Measurements from ENCODE around the gene LYPD6. TPM values are rescaled to one million over a fixed set of nuclear protein-coding genes. Genes with fewer than 3 reads are reported as not detected.

Gene LYPD6
- total RNA-seq, 1 experiment from 2014 or later: 0.74 TPM

DNA sequence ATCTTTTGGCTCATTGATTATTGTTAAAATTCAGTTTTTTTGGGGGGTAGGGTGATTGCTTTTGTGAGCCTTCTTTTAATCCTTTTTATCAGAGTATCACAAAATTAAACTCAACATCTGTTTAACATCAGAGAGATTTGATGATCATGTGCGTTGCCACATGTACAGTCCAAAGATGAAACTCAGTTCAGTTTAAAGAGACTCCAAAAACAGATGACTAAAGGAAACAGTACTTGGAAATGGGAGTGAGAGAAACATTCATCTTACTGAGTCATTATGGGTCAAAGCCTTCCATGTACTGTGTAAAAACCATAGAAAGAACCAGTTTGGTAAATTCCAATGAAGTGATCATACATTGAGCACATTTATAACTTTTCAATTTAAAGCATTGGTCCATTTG is 53.0 kb downstream of the LYPD6 start:
- intact Hi-C loops (cut with micrococcal nuclease; ENCODE audit: unreplicated experiment): no loop called here
- Histone ChIP-seq H3K9me3 (ENCODE audit: insufficient read depth, low read depth) (no peaks in the 10 kb centered on the region), H3K4me2 (no peak overlapping the region), H3K9me2 (ENCODE audit: insufficient read depth) (no peaks in the 10 kb centered on the region; the same call in 1 of the 2 replicates), H3K4me1 (replicated peaks; ENCODE audit: insufficient read depth) (no peaks in the 10 kb centered on the region), H3K27ac (no peak overlapping the region), H3F3A (ENCODE audit: insufficient read depth, low read depth) (no peaks in the 10 kb centered on the region), H3K4me3 (no peak overlapping the region), H2AFZ (no peak overlapping the region), H4K20me1 (ENCODE audit: insufficient read depth) (no peaks in the 10 kb centered on the region), H3K79me2 (ENCODE audit: low read depth) (no peaks in the 10 kb centered on the region), H3K27me3 (ENCODE audit: insufficient read depth, low read depth) (no peaks in the 10 kb centered on the region), H3K36me3 (ENCODE audit: low read depth) (no peaks in the 10 kb centered on the region)
- TF ChIP-seq, protein P1, sequence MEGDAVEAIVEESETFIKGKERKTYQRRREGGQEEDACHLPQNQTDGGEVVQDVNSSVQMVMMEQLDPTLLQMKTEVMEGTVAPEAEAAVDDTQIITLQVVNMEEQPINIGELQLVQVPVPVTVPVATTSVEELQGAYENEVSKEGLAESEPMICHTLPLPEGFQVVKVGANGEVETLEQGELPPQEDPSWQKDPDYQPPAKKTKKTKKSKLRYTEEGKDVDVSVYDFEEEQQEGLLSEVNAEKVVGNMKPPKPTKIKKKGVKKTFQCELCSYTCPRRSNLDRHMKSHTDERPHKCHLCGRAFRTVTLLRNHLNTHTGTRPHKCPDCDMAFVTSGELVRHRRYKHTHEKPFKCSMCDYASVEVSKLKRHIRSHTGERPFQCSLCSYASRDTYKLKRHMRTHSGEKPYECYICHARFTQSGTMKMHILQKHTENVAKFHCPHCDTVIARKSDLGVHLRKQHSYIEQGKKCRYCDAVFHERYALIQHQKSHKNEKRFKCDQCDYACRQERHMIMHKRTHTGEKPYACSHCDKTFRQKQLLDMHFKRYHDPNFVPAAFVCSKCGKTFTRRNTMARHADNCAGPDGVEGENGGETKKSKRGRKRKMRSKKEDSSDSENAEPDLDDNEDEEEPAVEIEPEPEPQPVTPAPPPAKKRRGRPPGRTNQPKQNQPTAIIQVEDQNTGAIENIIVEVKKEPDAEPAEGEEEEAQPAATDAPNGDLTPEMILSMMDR (conservative IDR thresholded peaks at IDR 0.05): no peak
- TF ChIP-seq EZH2 (IDR thresholded peaks at IDR 0.05; ENCODE audit: low read depth): no peak
- ChIA-PET CTCF (no interaction called here), POLR2A (ENCODE audit: unreplicated experiment) (no interaction called here)
- no peak for DNase-seq
- no TSS peak for BruUV-seq (replicated peaks)

DNA sequence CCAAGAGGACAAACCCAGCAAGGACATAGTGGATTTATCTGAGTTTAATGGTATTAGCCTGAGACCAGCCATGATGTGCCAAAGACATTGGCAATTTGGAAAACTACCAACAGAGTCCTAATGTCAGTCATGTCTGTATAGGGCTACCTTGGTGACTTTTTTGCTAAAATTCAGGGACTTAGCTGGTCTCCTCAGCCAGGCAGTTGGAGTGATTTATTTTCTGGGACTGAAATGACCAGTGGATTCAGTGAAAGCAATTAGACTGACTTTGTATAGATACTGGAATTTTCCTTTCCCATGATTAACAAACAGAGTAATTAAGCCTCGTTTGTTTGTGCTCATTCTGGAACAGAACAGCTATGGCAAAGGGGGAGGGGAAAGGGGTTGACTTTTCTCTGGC is 55.0 kb downstream of the LYPD6 start:
- intact Hi-C loops (cut with micrococcal nuclease; ENCODE audit: unreplicated experiment): no loop called here
- no peaks in the 10 kb centered on the region for H3K4me1 ChIP-seq (replicated peaks; ENCODE audit: insufficient read depth)
- H3K4me3 ChIP-seq: no peak overlapping the region
- no peak overlapping the region for H2AFZ ChIP-seq
- no peak for DNase-seq
- no TSS peak for BruUV-seq (replicated peaks)
- no peaks in the 10 kb centered on the region for H3K36me3 ChIP-seq (ENCODE audit: low read depth)
- H3K27me3 ChIP-seq (ENCODE audit: insufficient read depth, low read depth): no peaks in the 10 kb centered on the region
- H4K20me1 ChIP-seq (ENCODE audit: insufficient read depth): no peaks in the 10 kb centered on the region
- TF ChIP-seq EZH2 (IDR thresholded peaks at IDR 0.05; ENCODE audit: low read depth): no peak
- POLR2A ChIA-PET (ENCODE audit: unreplicated experiment): no interaction called here
- CTCF ChIA-PET: no interaction called here
- no peaks in the 10 kb centered on the region; the same call in 1 of the 2 replicates for H3K9me2 ChIP-seq (ENCODE audit: insufficient read depth)
- H3K9me3 ChIP-seq (ENCODE audit: insufficient read depth, low read depth): no peaks in the 10 kb centered on the region
- no peak overlapping the region for H3K27ac ChIP-seq
- no peaks in the 10 kb centered on the region for H3K79me2 ChIP-seq (ENCODE audit: low read depth)
- no peak overlapping the region for H3K4me2 ChIP-seq
- no peaks in the 10 kb centered on the region for H3F3A ChIP-seq (ENCODE audit: insufficient read depth, low read depth)

DNA sequence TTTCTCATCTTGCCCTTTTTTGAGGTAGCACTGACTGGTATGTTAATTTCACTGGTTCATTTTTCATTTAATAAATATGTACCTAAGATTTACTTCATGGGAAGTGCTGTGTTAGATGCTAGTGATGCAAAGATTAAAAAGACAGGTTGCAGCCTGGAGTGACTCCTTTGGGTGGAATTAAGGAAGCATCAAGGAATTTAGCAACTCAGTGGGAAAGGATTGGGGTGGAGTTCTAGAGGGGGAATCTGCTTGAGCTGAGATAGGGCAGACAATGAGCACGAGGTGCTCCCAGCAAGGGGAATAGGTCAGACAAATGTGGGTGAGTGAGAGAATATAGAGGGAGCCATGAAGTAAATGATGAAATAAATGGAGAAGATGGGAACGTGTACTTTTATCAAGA is 57.0 kb downstream of the LYPD6 start:
- intact Hi-C loops (cut with micrococcal nuclease; ENCODE audit: unreplicated experiment): no loop called here
- no peak for TF ChIP-seq EZH2 (IDR thresholded peaks at IDR 0.05; ENCODE audit: low read depth)
- TF ChIP-seq, protein P1 (conservative IDR thresholded peaks at IDR 0.05): no peak
- Histone ChIP-seq H2AFZ (no peak overlapping the region), H3K79me2 (ENCODE audit: low read depth) (no peaks in the 10 kb centered on the region), H3K36me3 (ENCODE audit: low read depth) (no peaks in the 10 kb centered on the region), H3K4me2 (no peak overlapping the region), H3K9me3 (ENCODE audit: insufficient read depth, low read depth) (no peaks in the 10 kb centered on the region), H3K4me1 (replicated peaks; ENCODE audit: insufficient read depth) (no peaks in the 10 kb centered on the region), H3K27ac (no peak overlapping the region), H3K27me3 (ENCODE audit: insufficient read depth, low read depth) (no peaks in the 10 kb centered on the region), H4K20me1 (ENCODE audit: insufficient read depth) (no peaks in the 10 kb centered on the region), H3F3A (ENCODE audit: insufficient read depth, low read depth) (no peaks in the 10 kb centered on the region), H3K4me3 (no peak overlapping the region), H3K9me2 (ENCODE audit: insufficient read depth) (no peaks in the 10 kb centered on the region; the same call in 1 of the 2 replicates)
- ChIA-PET POLR2A (ENCODE audit: unreplicated experiment) (no interaction called here), CTCF (no interaction called here)
- BruUV-seq (replicated peaks): no TSS peak
- no peak for DNase-seq

DNA sequence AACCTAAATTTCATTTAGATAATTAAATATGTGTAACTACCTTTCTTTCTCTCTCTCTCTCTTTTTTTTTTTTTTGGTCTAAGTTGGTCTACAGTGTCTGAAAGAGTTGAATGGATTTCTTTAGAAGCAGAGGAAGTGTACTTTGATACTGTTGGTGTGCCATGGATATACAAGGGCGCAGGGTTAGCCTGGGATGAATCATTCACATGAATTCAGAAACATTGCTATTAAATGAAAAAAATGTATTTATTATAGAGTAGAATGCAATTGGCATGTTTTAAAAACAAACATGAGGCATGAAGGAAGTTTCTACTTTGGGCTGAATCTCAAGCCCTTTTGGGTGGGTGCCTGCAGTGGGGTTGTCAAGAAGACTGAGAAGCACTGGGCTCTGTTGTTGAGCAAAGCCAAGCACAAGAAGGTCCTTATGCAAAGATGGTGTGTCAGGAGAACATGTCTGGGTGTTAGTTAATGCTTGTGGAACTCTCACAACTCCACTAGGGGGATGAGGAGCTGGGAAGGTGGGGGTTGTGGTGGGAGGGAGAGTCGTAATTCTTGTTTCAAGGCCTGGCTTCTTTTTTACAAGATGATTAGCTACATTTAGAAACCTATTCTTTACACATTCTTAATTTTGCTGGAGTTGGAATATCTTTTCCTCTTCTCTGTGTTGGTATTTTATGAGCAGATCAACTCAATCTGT is 57.9 kb downstream of the LYPD6 start:
- no peaks in the 10 kb centered on the region for H3K27me3 ChIP-seq (ENCODE audit: insufficient read depth, low read depth)
- H3K9me2 ChIP-seq (ENCODE audit: insufficient read depth): no peaks in the 10 kb centered on the region; the same call in 1 of the 2 replicates
- no peak for TF ChIP-seq EZH2 (IDR thresholded peaks at IDR 0.05; ENCODE audit: low read depth)
- TF ChIP-seq, protein P1 (conservative IDR thresholded peaks at IDR 0.05): no peak
- ChIA-PET POLR2A (ENCODE audit: unreplicated experiment) (no interaction called here), CTCF (interaction anchor here (0.6 kb wide), 1 partner anchor 1367 kb away, joined by 7 read pairs; the partner anchor contains the start of genes MBD5 and ORC4)
- no peak overlapping the region for H3K27ac ChIP-seq
- no peaks in the 10 kb centered on the region for H3F3A ChIP-seq (ENCODE audit: insufficient read depth, low read depth)
- intact Hi-C loops (cut with micrococcal nuclease; ENCODE audit: unreplicated experiment): no loop called here
- H3K9me3 ChIP-seq (ENCODE audit: insufficient read depth, low read depth): no peaks in the 10 kb centered on the region
- no peaks in the 10 kb centered on the region for H3K36me3 ChIP-seq (ENCODE audit: low read depth)
- no TSS peak for BruUV-seq (replicated peaks)
- H3K79me2 ChIP-seq (ENCODE audit: low read depth): no peaks in the 10 kb centered on the region
- H3K4me1 ChIP-seq (replicated peaks; ENCODE audit: insufficient read depth): no peaks in the 10 kb centered on the region
- no peak overlapping the region for H3K4me2 ChIP-seq
- no peak overlapping the region for H3K4me3 ChIP-seq
- no peak overlapping the region for H2AFZ ChIP-seq
- H4K20me1 ChIP-seq (ENCODE audit: insufficient read depth): no peaks in the 10 kb centered on the region
- DNase-seq: no peak

All from PC-9 (cell line).